GM23248 (cell line): ENCODE measurements around the gene FUCA2.

Experiments
- EZH2 ChIP-seq: fragments of 200-600 bp; sonication (generic); IDR thresholded peaks from 2 replicates; pipeline ENCODE4 v1.6.1; 2018; ENCODE audit warnings: antibody characterized with exemption, mild to moderate bottlenecking; ENCODE audit not compliant: insufficient read depth, poor library complexity, severe bottlenecking
- EZH2phosphoT487 ChIP-seq: fragments of 200-600 bp; sonication (generic); IDR thresholded peaks from 2 replicates; pipeline ENCODE4 v1.6.1; 2018; ENCODE audit warnings: antibody characterized with exemption, moderate library complexity, mild to moderate bottlenecking, low read depth; ENCODE audit not compliant: insufficient read depth

GRCh38 chr6:143450453-143451371 is 60.8 kb downstream of the FUCA2 start, which contains the start of the genes ADAT2 and PEX3:
- TF ChIP-seq EZH2 (no peak), EZH2phosphoT487 (no peak)
